Fibroblast of skin of left quadriceps (primary cell): ENCODE data around the gene WDR93.

Experiments used
- DNase-seq, 2 experiments: peaks; one replicate each; pipeline ENCODE4 v3.0.0-alpha.2; 2013; ENCODE audit warnings: low read depth in 2 of 2

WDR93 gene

DNA sequence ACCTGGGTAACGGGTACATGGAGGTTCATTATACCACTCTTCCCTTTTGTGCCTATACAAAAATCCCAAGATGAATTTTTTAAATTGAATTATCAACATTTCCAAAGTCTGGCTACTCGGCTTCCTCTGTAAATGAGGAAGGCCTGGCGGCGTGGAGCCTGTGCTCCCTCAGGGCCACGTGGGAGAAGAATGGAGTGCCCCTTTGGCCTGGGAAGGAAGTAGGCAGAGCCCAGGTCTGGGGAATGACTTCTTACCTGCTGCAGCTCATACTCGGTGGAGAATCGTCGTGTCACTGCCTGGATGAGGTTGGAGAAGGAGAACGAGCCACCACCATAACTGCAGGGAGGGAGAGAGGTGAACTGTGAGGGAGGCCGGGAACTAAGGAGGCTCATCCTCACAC, 99.6 kb downstream of the WDR93 start:
- no peak for DNase-seq

- no peak for DNase-seq
Measured at GRCh38 chr15:89790661-89791060, 100.0 kb downstream of the WDR93 start.

DNA sequence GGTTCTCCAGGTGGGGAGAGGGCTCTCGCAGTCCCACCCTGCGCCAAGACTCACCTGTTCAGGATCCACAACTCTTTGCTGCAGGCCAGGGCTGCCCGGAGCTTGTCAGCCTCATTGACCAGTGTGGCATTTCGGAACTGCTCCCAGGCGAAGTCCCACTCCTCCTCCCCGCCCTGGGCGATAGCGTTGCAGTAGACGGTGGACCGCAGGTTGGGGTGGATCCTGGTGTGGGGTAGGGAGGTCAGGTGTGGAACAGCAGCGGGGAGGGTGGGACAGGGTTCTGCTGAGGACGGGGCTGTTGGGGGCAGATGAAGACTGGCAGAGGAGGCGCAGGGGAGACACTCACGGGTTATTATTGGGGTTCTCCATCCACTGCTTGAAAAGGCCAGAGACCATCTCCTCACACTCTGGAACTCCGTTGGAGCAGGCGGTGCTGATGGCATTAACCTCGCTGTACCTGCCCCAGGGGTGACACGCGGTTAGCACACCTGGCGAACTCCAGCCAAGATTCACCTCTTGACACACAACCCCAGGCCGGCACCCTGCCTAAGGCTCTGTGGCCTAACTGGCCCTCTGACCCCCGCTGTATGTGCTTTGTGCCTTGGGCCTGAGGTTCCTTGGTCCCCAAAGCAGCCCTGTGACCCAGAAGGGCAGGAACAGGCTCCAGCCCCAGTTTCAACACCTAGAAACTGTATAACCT, 101.6 kb downstream of the WDR93 start:
- DNase-seq: no peak
